Activated naive CD8-positive, alpha-beta T cell (primary cell): ENCODE data around the gene EIF6.

ENCODE experiments used
- H3K27ac Mint-ChIP-seq: one replicate; pipeline ENCODE4 v1.8.0; 2021; ENCODE audit warnings: mixed read lengths
- H3K27me3 Mint-ChIP-seq: one replicate; pipeline ENCODE4 v1.8.0; 2021; ENCODE audit warnings: mixed read lengths
- H3K36me3 Mint-ChIP-seq: one replicate; pipeline ENCODE4 v1.8.0; 2021; ENCODE audit warnings: mixed read lengths
- H3K4me1 Mint-ChIP-seq: one replicate; pipeline ENCODE4 v1.8.0; 2021; ENCODE audit warnings: low read depth, mixed read lengths
- H3K4me3 Mint-ChIP-seq: one replicate; pipeline ENCODE4 v1.8.0; 2021; ENCODE audit warnings: mild to moderate bottlenecking, mixed read lengths
- H3K9me3 Mint-ChIP-seq: one replicate; pipeline ENCODE4 v1.8.0; 2021; ENCODE audit warnings: low read depth, mixed read lengths

EIF6 gene

DNA sequence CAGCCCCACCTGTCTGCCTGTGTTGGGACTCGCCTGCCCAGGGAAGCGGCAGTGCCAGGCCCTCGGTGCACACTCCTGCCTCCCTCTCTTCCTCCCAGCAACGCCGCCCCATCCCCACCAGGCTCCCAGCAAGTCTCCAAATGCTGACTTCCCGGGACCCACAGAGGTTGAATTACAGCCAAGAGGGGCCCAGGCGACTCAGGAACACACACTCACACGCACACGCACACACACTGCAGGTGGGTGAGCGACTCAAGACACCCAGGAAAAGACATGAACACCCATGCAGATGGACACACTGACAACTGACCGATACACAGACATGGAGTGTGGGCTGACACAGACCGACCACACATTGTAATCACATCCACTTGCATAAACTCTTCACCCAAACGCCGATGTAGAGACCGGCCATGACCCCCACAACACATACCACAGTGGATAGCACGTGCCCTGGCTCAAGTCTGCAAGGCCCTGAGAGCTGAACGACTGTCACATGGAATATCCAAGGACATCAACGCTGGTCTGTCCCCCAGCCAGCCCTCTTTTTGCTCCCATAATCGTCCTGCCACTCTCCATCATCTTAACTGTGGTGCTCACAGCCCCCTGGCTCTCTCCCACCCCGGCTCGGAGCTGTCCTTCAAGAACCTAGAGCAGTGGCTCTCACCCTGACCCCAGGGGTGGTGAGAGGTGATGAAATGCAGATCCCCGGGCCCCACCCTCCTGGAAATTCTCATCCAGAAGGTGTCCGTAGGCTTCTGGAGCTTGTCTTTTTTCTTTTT lies 8.1 kb upstream of the EIF6 start:
- Mint-ChIP-seq H3K27ac (no peak overlapping the region), H3K4me3 (no peak overlapping the region), H3K27me3 (no peaks in the 10 kb centered on the region), H3K9me3 (no peaks in the 10 kb centered on the region), H3K4me1 (no peaks in the 10 kb centered on the region), H3K36me3 (no peaks in the 10 kb centered on the region)

DNA sequence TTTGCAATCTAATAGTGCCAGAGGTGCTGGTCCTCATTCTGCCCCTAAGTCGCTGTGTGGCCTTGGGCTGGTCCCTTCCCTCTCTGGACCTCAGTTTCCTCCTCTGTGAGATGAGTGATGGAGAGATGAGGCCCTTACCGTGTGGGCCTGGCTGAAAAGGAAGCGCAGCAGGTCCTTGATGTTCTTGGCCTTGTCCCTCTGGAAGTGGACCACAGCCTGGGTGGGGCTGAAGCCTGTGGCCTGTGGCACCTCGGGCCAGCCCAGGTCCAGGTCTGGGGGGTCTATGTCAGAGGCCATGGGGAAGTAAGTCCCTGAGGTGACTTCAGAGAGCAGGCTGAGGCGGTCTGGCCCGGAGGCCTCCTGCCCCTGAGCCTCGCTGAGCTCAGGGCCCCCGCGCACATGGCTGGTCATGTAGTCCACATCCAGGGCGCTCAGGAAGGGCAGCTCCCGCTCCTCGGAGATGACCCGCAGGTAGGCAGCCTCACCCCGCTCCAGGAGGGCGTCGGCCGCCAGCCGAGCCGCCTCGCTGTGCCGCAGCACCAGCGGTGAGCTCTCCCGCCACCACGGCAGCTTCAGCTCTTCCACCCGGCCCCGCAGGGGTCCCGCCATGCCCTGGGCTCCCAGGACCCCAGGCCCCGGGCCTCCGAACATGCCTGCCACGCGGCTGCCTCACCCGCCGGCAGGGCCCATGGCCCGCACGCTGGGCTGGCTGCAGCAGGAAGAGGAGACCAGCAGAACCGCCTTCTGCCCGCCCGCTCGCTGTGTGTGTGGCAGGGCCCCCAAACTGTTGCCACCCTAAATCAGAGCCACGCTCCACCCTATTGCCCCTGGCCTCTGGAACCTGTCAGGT lies 7.3 kb upstream of the EIF6 start, which contains the start of gene FAM83C:
Gene FAM83C, minus strand, starts transcription at position 772 of the 850 bp plus-strand sequence. Its CDS starts 121 bp downstream, at position 651.
- H3K4me3 Mint-ChIP-seq = no peak within 1 kb of the TSS
- no peaks in the 10 kb centered on the region for H3K4me1 Mint-ChIP-seq
- H3K9me3 Mint-ChIP-seq = no peaks in the 10 kb centered on the region
- H3K36me3 Mint-ChIP-seq = no peaks in the 10 kb centered on the region
- H3K27ac Mint-ChIP-seq = no peak within 1 kb of the TSS
- no peaks in the 10 kb centered on the region for H3K27me3 Mint-ChIP-seq

- Mint-ChIP-seq H3K27me3 (no peaks in the 10 kb centered on the region), H3K27ac (no peak overlapping the region), H3K4me1 (peaks cover 1% of the 10 kb centered on the region), H3K9me3 (no peaks in the 10 kb centered on the region), H3K36me3 (no peaks in the 10 kb centered on the region), H3K4me3 (no peak overlapping the region)
These were observed 6.4 kb upstream of the EIF6 start for GRCh38 chr20:35290887-35291417.

DNA sequence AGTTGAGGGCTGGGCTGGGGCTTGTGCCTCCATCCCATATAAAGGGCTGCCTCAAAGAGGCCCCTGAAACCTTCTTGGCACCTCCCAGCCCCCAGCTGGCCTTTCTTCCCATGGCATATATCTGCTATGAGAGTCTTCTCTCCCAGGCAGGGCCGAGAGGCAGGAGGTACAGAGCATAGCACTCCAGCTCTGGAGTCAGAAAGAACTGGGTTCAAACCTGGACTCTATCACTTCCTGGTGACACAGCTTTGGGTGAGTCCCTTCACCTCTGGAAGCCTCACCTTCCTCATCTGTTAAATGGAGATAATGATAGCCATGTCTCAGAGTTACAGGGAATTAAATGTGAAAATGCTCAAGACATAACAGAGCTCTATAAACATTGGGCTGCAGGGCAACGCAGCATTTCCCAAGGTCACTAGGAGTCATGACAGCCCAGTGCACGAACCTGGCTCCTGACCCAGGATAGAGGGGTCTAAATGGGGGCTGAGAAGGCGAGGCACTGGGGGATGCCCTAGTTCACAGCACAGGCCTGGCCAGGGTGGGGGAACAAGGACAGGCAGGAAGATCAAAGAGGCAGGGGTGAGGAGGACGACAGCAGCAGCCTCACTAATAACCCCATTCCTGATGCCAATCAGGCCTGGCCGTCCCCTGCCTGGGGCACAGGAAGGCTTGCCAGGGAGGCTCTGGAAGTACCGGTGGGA lies 5.8 kb upstream of the EIF6 start:
- no peaks in the 10 kb centered on the region for H3K9me3 Mint-ChIP-seq
- no peaks in the 10 kb centered on the region for H3K27me3 Mint-ChIP-seq
- H3K4me3 Mint-ChIP-seq = no peak overlapping the region
- no peaks in the 10 kb centered on the region for H3K36me3 Mint-ChIP-seq
- no peak overlapping the region for H3K27ac Mint-ChIP-seq
- peaks cover 6% of the 10 kb centered on the region for H3K4me1 Mint-ChIP-seq

DNA sequence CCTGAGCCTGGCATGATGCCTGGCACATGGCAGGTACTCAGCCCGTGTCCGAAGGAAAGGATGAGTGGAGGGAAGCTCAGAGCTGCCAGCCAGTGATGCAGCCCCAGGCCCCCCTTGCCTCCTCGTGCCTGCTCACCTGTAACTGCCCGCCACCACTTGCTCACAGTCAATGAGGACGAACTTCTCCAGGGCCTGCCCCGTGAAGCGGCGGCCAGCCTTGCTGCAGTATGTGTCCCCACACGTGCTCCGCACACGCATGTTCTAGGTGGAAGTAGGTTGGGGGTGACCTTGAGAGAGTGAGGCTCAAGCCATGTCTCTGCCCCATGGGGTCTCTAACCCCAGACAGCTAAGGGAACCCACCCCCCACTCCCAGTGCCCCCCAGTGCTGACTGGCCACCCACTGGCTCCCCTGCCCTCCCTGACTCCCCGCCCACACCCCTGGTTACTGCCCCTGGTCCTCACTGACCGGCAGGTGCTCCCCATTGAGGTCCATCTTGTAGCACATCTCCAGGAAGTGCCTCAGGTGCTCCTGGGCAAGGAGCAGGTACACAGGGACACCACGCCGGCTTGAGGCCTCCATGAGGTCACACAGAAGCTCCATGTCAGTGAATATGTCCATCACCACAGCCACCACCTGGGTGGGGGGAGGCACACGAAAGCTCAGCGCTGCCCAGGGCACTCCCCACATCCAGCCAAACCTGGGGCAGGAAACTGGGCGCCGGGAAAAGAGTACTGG lies 3.9 kb upstream of the EIF6 start:
- Mint-ChIP-seq H3K36me3 (no peaks in the 10 kb centered on the region), H3K27me3 (no peaks in the 10 kb centered on the region), H3K4me3 (no peak overlapping the region), H3K4me1 (peaks cover 15% of the 10 kb centered on the region), H3K27ac (no peak overlapping the region), H3K9me3 (no peaks in the 10 kb centered on the region)

- Mint-ChIP-seq H3K36me3 (peaks cover 2% of the 10 kb centered on the region), H3K4me1 (peaks cover 18% of the 10 kb centered on the region), H3K27me3 (no peaks in the 10 kb centered on the region), H3K27ac (no peak overlapping the region), H3K9me3 (no peaks in the 10 kb centered on the region), H3K4me3 (no peak overlapping the region)
These were observed 3.1 kb upstream of the EIF6 start for GRCh38 chr20:35287509-35288324.

- Mint-ChIP-seq H3K27me3 (no peaks in the 10 kb centered on the region), H3K4me1 (peaks cover 23% of the 10 kb centered on the region), H3K27ac (no peak overlapping the region), H3K4me3 (no peak overlapping the region), H3K36me3 (peaks cover 4% of the 10 kb centered on the region), H3K9me3 (no peaks in the 10 kb centered on the region)
These were observed 2.4 kb upstream of the EIF6 start for GRCh38 chr20:35286899-35287508.

GRCh38 chr20:35286077-35286898 lies 1.7 kb upstream of the EIF6 start:
- Mint-ChIP-seq H3K9me3 (no peaks in the 10 kb centered on the region), H3K36me3 (peaks cover 6% of the 10 kb centered on the region), H3K4me1 (peaks cover 27% of the 10 kb centered on the region), H3K4me3 (peak overlapping the region; percentile 93), H3K27me3 (no peaks in the 10 kb centered on the region), H3K27ac (peak overlapping the region; percentile 96)

DNA sequence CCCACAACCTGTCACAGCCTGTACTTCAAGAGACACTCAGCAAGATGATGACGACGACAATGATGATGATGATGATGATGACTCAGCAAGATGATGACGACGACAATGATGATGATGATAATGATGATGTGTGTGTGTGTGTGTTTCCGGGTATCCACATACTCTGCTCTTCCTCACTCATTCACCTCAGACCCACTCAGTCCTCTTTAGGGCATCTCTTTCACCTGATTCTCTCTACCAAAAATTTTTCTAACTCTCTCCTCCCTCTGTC lies 1.2 kb upstream of the EIF6 start:
- Mint-ChIP-seq H3K27ac (peak overlapping the region; percentile 96), H3K27me3 (no peaks in the 10 kb centered on the region), H3K4me3 (peak overlapping the region; percentile 93), H3K9me3 (no peaks in the 10 kb centered on the region), H3K36me3 (peaks cover 6% of the 10 kb centered on the region), H3K4me1 (peaks cover 27% of the 10 kb centered on the region)

GRCh38 chr20:35284992-35285805 lies 627 bp upstream of the EIF6 start:
- Mint-ChIP-seq H3K9me3 (no peaks in the 10 kb centered on the region), H3K27me3 (no peaks in the 10 kb centered on the region), H3K27ac (peak overlapping the region; percentile 96), H3K4me3 (peak overlapping the region; percentile 93), H3K4me1 (peaks cover 29% of the 10 kb centered on the region), H3K36me3 (peaks cover 7% of the 10 kb centered on the region)

- Mint-ChIP-seq H3K9me3 (no peaks in the 10 kb centered on the region), H3K27me3 (no peaks in the 10 kb centered on the region), H3K27ac (peak overlapping the region; percentile 96), H3K36me3 (peaks cover 13% of the 10 kb centered on the region), H3K4me3 (peak overlapping the region; percentile 93), H3K4me1 (peaks cover 35% of the 10 kb centered on the region)
These were observed 918 bp downstream of the EIF6 start for GRCh38 chr20:35283441-35284266.
